ENCODE results near the gene LTBP2.
A peak's percentile ranks its signal among the peaks of the same experiment; 100 is the strongest.

The LTBP2 gene

DNA sequence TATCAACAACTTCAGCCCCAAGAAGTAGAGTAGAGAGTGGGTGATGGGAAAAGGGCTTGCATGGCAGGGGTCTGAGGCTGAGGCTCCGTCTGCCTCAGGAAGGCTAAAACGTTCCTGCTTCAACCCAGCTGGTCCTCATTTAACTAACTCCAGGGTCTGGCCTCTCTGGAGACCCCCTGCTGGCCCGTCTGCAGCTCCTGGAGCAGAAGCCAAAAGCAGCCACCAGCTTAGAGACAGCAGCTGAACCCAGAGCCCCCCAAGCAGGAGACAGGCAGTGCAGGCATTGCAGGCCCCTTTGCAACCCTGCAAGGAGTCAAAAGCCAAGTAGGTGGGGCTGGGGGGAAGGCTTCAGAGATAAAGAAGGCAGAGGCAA lies 25.1 kb upstream of the LTBP2 start:
- no peak for DNase-seq

- no peak for DNase-seq
These were observed 24.6 kb upstream of the LTBP2 start for GRCh38 chr14:74636424-74637177.

DNA sequence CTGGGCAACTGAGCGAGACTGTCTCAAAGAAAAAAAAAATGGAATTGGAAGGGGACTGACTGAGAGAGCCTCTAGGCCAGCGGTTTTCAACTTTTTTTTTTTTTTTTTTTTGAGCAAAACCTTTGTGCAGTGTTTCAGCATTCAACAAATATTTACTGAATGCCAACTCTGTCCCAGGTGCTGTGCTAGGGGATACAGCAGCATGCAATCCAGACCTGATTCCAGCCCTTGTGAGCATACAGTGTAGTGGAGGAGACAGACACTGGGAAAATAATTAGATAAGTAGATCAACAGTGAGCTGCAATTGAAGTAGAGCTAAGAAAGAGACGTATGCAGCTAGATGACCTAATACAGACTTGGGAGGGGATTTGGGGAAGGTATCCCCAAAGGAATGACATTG lies 23.8 kb upstream of the LTBP2 start:
- DNase-seq = no peak

GRCh38 chr14:74634964-74635363 lies 22.9 kb upstream of the LTBP2 start:
- no peak for DNase-seq

DNA sequence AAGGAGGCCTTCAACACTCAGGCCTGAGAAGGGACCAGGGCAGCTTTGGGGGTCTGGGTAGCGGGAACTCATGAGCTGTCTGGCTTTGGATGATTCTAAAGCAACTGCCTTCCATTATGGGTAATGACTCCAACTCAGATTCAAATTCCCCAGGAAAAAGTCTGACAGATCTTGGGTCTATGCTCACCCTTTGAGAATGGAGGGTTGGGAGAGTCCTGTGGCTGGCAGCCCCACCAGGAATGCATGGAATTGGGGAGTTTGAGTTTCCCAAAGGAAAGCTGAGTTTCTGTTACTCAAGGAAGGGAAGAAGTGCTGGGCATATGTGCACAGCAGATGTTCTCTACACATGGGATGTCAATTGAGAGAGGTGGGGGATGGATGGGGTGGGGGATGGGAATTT lies 22.4 kb upstream of the LTBP2 start:
- no peak for DNase-seq

DNA sequence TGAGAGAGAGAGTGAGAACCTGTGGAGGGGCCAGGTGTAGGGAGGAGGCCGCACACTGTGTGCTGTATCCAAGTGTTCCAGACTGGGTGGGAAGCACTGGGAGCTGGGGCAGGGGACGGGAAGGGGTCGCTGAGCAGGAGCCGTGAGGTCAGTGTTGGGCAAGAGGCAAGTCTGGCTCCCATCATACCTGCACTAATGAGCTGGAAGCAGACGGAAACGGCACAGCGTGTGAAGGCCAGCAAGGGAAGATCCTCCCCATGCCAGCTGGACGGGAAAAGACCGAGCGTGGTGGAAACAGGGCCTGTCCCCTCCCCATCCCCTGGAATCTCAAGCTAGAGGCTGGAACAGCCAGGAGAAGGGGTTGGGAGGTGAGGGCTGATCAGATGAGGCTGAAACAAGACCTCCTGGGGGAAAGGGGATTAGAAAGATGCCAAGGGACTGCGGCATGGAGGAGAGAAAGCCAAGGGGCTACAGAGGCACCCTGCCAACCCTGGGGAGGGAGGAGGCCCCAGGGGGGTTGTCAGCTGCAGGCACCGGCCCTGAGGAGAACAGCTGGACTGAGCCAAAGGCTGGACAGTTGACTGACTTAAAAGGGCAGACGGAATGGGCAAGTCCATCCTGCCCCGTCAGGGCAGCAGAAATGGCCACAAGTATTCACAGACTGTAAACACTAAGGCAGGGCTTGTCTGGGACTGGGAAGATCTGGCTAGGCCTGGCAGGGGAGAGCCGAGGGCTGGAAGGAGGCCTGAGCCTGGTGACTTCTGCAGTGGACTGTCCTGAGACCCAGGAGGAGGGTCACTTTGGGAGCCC lies 19.0 kb upstream of the LTBP2 start:
- DNase-seq = no peak

- no peak for DNase-seq
These were observed 16.4 kb upstream of the LTBP2 start for GRCh38 chr14:74628418-74628817.

- no peak for DNase-seq
These were observed 15.0 kb upstream of the LTBP2 start for GRCh38 chr14:74627076-74627475.

- DNase-seq = no peak
These were observed 10.2 kb upstream of the LTBP2 start for GRCh38 chr14:74622257-74622656.

DNA sequence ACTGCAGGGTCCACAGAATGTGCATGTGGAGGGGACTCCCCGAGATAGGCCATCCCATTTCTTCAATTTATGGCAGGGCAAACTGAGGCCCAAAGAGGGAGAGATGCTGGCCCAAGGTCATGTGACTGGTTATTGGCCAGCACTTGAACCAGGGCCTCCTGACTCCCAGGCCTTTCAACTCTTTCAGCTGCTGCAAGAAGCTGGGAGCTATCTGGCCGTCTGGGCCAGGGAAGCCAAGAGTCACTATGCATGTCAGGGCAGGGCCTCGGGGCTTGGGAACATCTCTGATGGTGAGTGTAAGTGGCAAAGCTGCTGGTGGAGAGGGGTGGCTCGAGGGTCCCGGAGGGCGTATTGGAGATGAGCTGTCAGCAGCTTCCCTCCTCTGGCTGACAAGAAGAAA lies 9.5 kb upstream of the LTBP2 start:
- no peak for DNase-seq

DNA sequence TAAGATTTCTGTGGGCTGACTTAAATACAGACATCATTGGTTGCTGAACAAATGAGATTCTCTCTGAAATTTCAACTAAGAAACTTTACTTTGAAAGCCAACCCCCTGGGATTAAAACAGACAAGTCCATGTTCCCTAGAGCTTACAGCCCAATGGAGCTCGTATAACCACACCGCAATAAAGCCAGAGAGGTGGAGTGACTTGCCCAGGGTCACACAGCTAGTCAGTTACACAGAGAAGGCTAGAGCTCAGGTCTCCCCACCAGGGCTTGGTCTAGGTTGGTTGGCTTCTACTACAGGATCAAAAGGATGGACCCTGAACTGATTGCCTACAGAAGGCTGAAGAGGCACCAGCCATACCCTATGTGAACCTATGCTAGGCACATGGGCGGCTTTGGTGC lies 8.9 kb upstream of the LTBP2 start:
- DNase-seq = no peak

- DNase-seq = peak in 1 of 2 donors; percentile 28
These were observed 8.5 kb upstream of the LTBP2 start for GRCh38 chr14:74620497-74620921.

DNA sequence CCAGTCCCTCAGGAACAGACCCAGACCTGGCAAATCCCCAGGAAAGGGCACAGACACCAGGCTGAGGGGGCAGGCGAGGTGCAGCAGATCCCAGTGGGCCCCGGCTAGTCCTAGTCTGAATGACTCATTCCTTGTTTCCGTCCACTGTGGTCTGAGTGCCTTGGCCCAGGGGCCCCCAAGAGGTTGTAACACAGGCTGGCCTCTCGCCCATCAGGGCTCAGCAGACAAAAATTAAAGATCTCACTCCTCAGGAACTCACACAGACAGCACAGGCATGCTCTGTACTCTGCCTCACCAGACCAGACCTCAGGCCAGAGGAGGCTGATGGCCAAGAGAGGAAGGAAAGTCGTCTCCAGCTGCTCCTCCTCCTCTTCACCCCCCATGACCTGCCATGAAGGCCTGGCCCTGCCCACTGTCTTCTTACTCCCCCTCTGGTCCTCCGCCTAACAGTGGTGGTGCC lies 7.7 kb upstream of the LTBP2 start:
- DNase-seq = no peak

DNA sequence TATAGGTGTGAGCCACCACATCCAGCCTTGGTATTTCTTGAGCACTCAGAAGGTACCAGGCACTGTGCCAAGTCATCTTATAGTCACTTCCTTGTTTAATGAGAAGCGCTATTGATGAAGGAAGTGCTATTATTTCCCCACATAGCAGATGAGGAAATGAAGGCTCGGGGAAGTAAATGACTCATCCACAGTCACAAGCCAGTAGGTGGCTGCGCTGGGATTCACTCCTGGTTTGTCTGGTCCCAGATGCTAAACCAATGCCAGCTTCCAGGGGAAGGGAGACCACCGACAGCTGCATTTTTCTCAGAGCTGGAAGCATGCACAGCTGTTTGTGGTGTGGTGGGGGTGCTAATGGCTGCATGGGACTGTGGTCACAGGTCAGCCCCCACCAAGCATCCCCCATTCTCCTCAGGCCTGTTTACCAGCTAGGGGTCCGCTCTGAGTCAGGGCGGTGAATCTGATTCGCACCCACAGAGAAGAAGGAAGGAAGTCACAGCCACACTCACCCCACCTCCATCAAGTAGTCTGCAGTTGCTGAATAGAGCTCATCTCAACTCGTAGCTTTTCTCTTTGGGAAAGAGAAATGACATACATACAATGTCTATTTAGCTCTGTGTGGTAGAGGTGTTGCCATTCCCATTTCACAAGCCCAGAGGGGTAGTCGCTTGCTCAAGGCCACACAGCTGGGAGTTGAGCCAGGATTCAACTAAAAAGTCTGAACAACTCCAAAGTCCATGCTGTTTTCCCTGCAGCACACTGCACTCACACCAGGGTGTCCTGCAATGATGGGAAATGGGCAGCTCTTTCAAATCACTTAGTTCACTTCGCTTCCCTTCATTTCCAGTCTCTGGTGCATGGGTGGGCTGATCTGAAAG lies 6.3 kb upstream of the LTBP2 start:
- DNase-seq = peak; percentile 49 to 68

DNA sequence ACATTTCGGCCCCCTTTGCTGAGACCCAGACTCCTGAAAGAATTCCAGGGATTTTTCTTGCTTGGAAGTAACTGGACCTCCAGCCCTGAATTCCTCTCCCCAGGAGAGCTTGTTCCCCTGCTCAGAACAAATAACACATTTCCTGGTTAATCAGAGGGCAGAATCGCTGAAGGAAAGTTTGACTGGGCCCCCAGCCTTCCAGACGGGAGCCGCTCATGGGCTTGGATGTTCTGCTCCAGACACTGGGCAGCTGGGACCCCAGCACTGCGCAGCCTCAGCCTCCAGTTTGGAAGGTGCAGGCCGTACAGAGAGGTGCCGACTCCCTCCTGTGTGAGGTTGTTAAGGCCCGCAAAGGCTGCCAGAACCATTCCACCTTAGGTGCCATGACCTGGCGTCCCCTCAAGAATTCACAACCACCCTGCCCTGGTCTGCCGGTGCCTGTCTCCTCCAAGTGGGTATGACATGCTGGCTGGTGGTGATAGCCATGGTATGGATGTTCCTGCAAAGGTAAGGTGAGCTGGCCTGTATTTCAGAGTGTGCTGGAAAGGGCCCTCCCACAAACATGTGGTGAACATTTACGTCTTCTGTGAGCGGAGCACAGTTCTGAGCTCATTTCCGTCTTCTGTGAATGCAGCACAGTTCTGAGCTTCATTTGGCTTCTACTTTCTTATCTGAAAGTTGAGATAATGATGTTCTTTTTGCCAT lies 5.1 kb upstream of the LTBP2 start:
- DNase-seq = no peak

- DNase-seq = no peak
These were observed 4.5 kb upstream of the LTBP2 start for GRCh38 chr14:74616507-74616906.

DNA sequence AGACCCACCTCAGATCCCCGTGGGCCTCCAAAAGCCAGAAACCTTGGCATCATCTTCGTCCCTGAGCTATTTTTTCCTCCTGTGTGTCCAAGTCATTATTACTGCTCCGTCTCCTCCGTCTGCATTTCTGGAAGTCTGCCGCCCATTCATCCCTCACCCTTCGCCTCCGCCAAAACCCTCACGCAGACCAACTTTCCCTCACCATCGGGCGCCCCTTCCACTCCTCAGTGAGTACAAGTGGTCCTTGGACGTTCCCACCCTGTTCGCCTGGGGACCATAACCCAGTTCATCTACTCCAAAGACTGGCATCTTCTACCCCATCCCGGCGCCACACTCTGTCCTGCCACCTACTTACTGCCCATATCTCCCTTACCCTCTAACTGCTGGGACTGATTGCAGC lies 3.7 kb upstream of the LTBP2 start:
- DNase-seq = no peak

DNA sequence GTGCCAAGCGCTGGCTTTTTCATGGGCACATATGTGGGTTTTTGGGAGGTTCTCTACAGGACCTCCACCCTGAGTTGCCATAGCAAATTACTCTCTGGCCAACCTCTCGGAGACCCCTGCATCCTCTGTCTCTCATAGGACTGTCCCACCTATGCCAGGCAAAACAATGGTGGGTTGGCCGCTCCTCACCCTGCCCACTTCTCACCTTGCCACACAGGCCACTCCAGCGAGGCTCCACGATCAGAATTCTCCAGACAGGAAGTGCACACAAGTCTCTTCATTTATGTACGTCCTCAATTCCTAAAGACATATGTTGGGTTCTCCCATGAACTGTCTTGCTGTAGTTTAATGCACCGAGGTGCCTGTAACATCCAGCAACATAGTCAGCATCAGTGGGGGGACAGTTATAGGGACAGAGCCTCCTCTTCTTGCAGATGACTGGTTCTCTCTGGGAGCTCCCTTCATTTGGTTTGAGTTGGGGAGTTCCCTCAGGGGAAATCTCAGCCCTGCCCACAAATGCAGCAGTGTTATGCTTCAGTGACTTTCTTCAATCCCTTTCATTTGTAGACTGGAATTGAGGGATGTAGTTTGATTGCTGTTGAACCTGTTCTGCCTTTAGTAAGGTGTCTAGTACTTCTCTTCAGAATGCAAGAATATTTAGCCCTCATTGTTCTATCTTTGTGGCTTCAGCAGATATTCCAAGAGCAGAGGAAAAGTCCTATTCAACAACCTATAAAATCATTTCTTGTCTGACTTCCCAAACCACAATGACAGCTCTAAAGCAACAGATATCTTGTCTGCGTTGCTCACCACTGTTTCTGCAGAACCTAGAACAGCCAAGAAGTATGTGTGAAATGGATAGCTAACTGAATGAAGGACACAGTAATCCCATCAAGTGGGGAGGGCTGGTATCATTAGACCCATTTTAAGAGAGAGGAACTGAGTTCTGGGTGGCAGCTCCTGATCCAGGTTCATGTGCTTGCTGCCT lies 2.8 kb upstream of the LTBP2 start:
- DNase-seq = no peak

GRCh38 chr14:74613211-74613914 lies 1.3 kb upstream of the LTBP2 start:
- no peak for DNase-seq

- peak; percentile 76 to 79 for DNase-seq
These were observed 449 bp upstream of the LTBP2 start for GRCh38 chr14:74612350-74613021.

All from activated CD4-positive, alpha-beta T cell treated with anti-CD3 and anti-CD28 coated beads for 4 hours (primary cell).